Vagina (tissue), 2 donors: ENCODE data around the gene PRLHR. TPM values are rescaled to one million over a fixed set of nuclear protein-coding genes. Genes with fewer than 3 reads are reported as not detected.
A peak's percentile ranks its signal among the peaks of the same experiment; 100 is the strongest.

ENCODE experiments used
- DNase-seq, 2 donors: peaks; one replicate each; pipeline ENCODE4 v3.0.0-alpha.2; 2017; ENCODE audit errors: extremely low spot score in 2 of 2
- H3K27ac ChIP-seq: fragments of 200-600 bp; sonication (generic); one replicate; pipeline ENCODE4 v1.5.1; 2019
- H3K27me3 ChIP-seq: fragments of 200-600 bp; sonication (generic); one replicate; pipeline ENCODE4 v1.5.1; 2019
- H3K36me3 ChIP-seq, 2 donors: fragments of 200-600 bp; sonication (generic); one replicate each; pipeline ENCODE4 v1.5.1; 2017 to 2019
- H3K4me1 ChIP-seq: fragments of 200-600 bp; sonication (generic); one replicate; pipeline ENCODE4 v1.5.1; 2019
- H3K4me3 ChIP-seq, 2 donors: fragments of 200-600 bp; sonication (generic); 1 replicate in 1 of 2; 2 replicates in 1 of 2; pipeline ENCODE4 v1.5.1; 2016 to 2019
- H3K9me3 ChIP-seq: fragments of 200-600 bp; sonication (generic); one replicate; pipeline ENCODE4 v1.5.1; 2019
- POLR2A ChIP-seq, 2 donors: fragments of 450-650 bp; IDR thresholded peaks; one replicate each; pipeline ENCODE4 v1.6.1; 2017; ENCODE audit warnings: antibody characterized with exemption in 2 of 2, mild to moderate bottlenecking in 2 of 2, moderate library complexity in 2 of 2
- POLR2AphosphoS5 ChIP-seq, 2 donors: sonication (generic); formaldehyde crosslinking; IDR thresholded peaks; one replicate each; pipeline ENCODE4 v1.9.0; 2017; ENCODE audit warnings: antibody characterized with exemption in 2 of 2, mild to moderate bottlenecking in 2 of 2, low read depth in 1 of 2; ENCODE audit not compliant: insufficient read depth in 1 of 2
- intact Hi-C: fragments of 100-400 bp; cut with DNase I; formaldehyde crosslinking; loops from one replicate; pipeline ENCODE4 v1.15.1; 2023
- total RNA-seq: library from RNA; depleted of rRNA; stranded (reverse); fragments of >200 nt; gene quantifications from one replicate; pipeline ENCODE4 v1.2.3, GENCODE V29; 2016
- TF ChIP-seq, protein P1 (sequence below), 3 experiments: fragments of 450-650 bp in 2 of 3; fragments of 200-600 bp in 1 of 3; sonication (generic) in 1 of 3; IDR thresholded peaks; one replicate each; pipeline ENCODE4 v1.5.1; 2017 to 2019; ENCODE audit warnings: antibody characterized with exemption in 3 of 3, mild to moderate bottlenecking in 2 of 3, moderate library complexity in 2 of 3

Gene PRLHR
- total RNA-seq, 1 donor from 2014 or later = 23.1 TPM

- TF ChIP-seq, protein P1, sequence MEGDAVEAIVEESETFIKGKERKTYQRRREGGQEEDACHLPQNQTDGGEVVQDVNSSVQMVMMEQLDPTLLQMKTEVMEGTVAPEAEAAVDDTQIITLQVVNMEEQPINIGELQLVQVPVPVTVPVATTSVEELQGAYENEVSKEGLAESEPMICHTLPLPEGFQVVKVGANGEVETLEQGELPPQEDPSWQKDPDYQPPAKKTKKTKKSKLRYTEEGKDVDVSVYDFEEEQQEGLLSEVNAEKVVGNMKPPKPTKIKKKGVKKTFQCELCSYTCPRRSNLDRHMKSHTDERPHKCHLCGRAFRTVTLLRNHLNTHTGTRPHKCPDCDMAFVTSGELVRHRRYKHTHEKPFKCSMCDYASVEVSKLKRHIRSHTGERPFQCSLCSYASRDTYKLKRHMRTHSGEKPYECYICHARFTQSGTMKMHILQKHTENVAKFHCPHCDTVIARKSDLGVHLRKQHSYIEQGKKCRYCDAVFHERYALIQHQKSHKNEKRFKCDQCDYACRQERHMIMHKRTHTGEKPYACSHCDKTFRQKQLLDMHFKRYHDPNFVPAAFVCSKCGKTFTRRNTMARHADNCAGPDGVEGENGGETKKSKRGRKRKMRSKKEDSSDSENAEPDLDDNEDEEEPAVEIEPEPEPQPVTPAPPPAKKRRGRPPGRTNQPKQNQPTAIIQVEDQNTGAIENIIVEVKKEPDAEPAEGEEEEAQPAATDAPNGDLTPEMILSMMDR (IDR thresholded peaks at IDR 0.05) = no peak
- TF ChIP-seq POLR2AphosphoS5 (IDR thresholded peaks at IDR 0.05; ENCODE audit: insufficient read depth in 1 of 2, low read depth in 1 of 2) (no peak), POLR2A (IDR thresholded peaks at IDR 0.05) (no peak)
- Histone ChIP-seq H3K27me3 (no peaks in the 10 kb centered on the region), H3K27ac (no peak overlapping the region), H3K9me3 (no peaks in the 10 kb centered on the region), H3K4me3 (no peak overlapping the region), H3K4me1 (no peaks in the 10 kb centered on the region), H3K36me3 (no peaks in the 10 kb centered on the region)
- intact Hi-C loops = no loop called here
- no peak for DNase-seq
Observed at GRCh38 chr10:118585794-118586193, 9.7 kb downstream of the PRLHR start.

DNA sequence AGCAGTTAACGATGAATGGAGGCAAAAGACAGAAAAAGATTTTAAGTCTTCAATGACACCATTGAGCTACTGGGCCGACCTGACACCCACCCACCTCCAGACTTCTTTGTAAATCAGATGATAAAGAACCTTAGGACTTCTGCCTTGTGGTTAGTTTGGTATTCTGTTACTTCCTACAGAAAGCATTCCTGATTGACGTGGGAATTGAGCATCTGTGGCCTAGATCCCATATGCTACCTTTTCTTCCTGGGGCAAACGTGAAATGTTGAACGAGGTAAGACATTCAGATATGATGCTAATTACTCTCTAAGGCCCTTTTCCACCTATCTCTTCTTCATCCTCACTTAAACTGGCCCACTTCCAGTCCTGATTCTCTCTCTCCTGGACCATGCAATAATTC is 10.2 kb downstream of the PRLHR start:
- H3K27ac ChIP-seq = no peak overlapping the region
- no peak for TF ChIP-seq POLR2AphosphoS5 (IDR thresholded peaks at IDR 0.05; ENCODE audit: insufficient read depth in 1 of 2, low read depth in 1 of 2)
- TF ChIP-seq POLR2A (IDR thresholded peaks at IDR 0.05) = no peak
- TF ChIP-seq, protein P1 (IDR thresholded peaks at IDR 0.05) = no peak
- DNase-seq = no peak
- no peaks in the 10 kb centered on the region for H3K36me3 ChIP-seq
- no peaks in the 10 kb centered on the region for H3K4me1 ChIP-seq
- intact Hi-C loops = no loop called here
- no peak overlapping the region for H3K4me3 ChIP-seq
- no peaks in the 10 kb centered on the region for H3K9me3 ChIP-seq
- no peaks in the 10 kb centered on the region for H3K27me3 ChIP-seq

GRCh38 chr10:118584181-118584954 is 11.1 kb downstream of the PRLHR start:
- TF ChIP-seq, protein P1 (IDR thresholded peaks at IDR 0.05) = no peak
- no peak for TF ChIP-seq POLR2A (IDR thresholded peaks at IDR 0.05)
- no peak for TF ChIP-seq POLR2AphosphoS5 (IDR thresholded peaks at IDR 0.05; ENCODE audit: insufficient read depth in 1 of 2, low read depth in 1 of 2)
- peak; percentile 52 to 58 for DNase-seq

DNA sequence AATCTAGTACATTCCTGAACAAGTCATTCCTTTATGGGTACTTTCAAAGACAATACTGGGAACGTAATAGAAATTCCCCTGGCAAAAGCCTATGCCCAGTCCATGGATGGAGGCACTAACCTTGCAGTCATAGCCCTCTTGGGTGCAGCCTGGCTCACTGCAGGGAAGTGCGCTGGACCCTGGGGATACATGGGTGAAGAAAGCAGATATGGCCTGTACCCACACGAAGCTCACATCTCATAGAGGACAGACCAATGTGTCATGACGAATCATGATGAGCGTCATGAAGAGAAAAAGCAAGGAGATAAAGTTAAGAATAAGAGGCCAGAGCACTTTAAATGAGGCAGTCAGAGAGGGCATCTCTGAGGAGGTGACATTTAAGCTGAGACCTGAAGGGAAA is 11.8 kb downstream of the PRLHR start:
- no peak for TF ChIP-seq POLR2AphosphoS5 (IDR thresholded peaks at IDR 0.05; ENCODE audit: insufficient read depth in 1 of 2, low read depth in 1 of 2)
- TF ChIP-seq POLR2A (IDR thresholded peaks at IDR 0.05) = no peak
- TF ChIP-seq, protein P1 (IDR thresholded peaks at IDR 0.05) = no peak
- intact Hi-C loops = no loop called here
- no peaks in the 10 kb centered on the region for H3K36me3 ChIP-seq
- no peak overlapping the region for H3K27ac ChIP-seq
- peak; percentile 28 to 42 for DNase-seq
- H3K4me3 ChIP-seq = no peak overlapping the region
- H3K27me3 ChIP-seq = no peaks in the 10 kb centered on the region
- no peaks in the 10 kb centered on the region for H3K9me3 ChIP-seq
- no peaks in the 10 kb centered on the region for H3K4me1 ChIP-seq

More at GRCh38 chr10:118584181-118584954, 11.1 kb downstream of the PRLHR start:
- Histone ChIP-seq H3K4me1 (no peaks in the 10 kb centered on the region), H3K27ac (no peak overlapping the region), H3K27me3 (no peaks in the 10 kb centered on the region), H3K36me3 (no peaks in the 10 kb centered on the region), H3K4me3 (no peak overlapping the region), H3K9me3 (no peaks in the 10 kb centered on the region)
- intact Hi-C loops = no loop called here

DNA sequence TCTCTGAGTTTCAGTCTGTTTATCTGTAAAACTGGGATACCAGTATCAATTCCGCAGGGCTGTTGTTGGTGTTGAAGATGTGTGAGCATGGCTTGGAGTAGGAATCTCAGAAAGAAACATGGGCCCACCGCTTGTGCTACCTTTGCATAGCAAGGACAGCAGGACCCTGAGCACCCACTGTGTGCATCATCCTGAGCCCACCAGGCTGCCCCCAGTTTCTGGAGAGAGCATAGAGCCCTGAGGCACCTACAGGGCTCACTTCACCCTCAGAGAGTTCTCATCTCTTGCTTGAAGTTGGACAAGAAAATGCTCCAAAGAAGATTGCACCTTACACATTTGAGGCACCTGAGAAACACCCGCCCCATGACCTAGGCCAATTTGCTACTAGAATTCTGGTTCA is 12.9 kb downstream of the PRLHR start:
- H3K4me1 ChIP-seq = no peaks in the 10 kb centered on the region
- no peak overlapping the region for H3K4me3 ChIP-seq
- H3K27ac ChIP-seq = no peak overlapping the region
- H3K27me3 ChIP-seq = no peaks in the 10 kb centered on the region
- H3K9me3 ChIP-seq = no peaks in the 10 kb centered on the region
- intact Hi-C loops = no loop called here
- TF ChIP-seq POLR2AphosphoS5 (IDR thresholded peaks at IDR 0.05; ENCODE audit: insufficient read depth in 1 of 2, low read depth in 1 of 2) = no peak
- no peak for TF ChIP-seq POLR2A (IDR thresholded peaks at IDR 0.05)
- TF ChIP-seq, protein P1 (IDR thresholded peaks at IDR 0.05) = no peak
- no peaks in the 10 kb centered on the region for H3K36me3 ChIP-seq
- DNase-seq = peak; percentile 67
